Endothelial cell of umbilical vein (primary cell): Measurements from ENCODE around the gene KRCC1. TPM values are rescaled to one million over a fixed set of nuclear protein-coding genes. Genes with fewer than 3 reads are reported as not detected.

Experiments
- BruUV-seq: library from RNA; stranded (reverse); fragments of 400-500 nt; replicated peaks from 2 replicates; lab custom pipeline; 2021; lab: Mats Ljungman, UMichigan
- CTCF ChIA-PET: fragments of 300-600, 350-600 bp; sonication (Branson Sonifier 250); formaldehyde crosslinking; loops from one replicate; lab custom pipeline; 2021; ENCODE audit warnings: antibody characterized with exemption, inconsistent platforms; lab: Charles Lee
- POLR2A ChIA-PET: fragments of 300-600, 350-600 bp; sonication (Branson Sonifier 250); formaldehyde crosslinking; loops from one replicate; lab custom pipeline; 2021; ENCODE audit warnings: antibody characterized with exemption, inconsistent platforms; lab: Charles Lee
- DNase-seq: peaks from one replicate; pipeline ENCODE4 v3.0.0-alpha.2; 2011; ENCODE audit warnings: low read depth, low spot score
- FAIRE-seq: peaks from 2 replicates; lab custom pipeline; 2011; peaks lifted over from hg19 to GRCh38; lab: Jason Lieb, UNC
- H2AFZ ChIP-seq: 2 replicates; pipeline ENCODE4 v1.6.0; 2012; ENCODE audit warnings: low read depth, low read length, control low read depth, inconsistent platforms
- H3K27ac ChIP-seq: 2 replicates; pipeline ENCODE4 v1.5.1; 2011; ENCODE audit warnings: low read depth, mild to moderate bottlenecking, control low read depth, low read length, moderate library complexity; ENCODE audit not compliant: insufficient read depth
- H3K27me3 ChIP-seq, 2 experiments: 2 replicates each; pipeline versions ENCODE4 v1.6.0 to v1.6.1; 2011; ENCODE audit warnings: low read length in 2 of 2, mixed read lengths in 1 of 2; ENCODE audit not compliant: control insufficient read depth in 2 of 2, insufficient read depth in 2 of 2
- H3K36me3 ChIP-seq, 2 experiments: 2 replicates in 1 of 2; 3 replicates in 1 of 2; pipeline ENCODE4 v1.5.1; 2011; ENCODE audit warnings: low read length in 2 of 2, mild to moderate bottlenecking in 1 of 2, moderate library complexity in 1 of 2; ENCODE audit not compliant: control insufficient read depth in 2 of 2, insufficient read depth in 2 of 2; ENCODE audit errors: extremely low read depth in 1 of 2
- H3K4me1 ChIP-seq: 3 replicates; pipeline ENCODE4 v1.5.1; 2011; ENCODE audit warnings: mild to moderate bottlenecking, low read length; ENCODE audit not compliant: control insufficient read depth, insufficient read depth; ENCODE audit errors: extremely low read depth
- H3K4me2 ChIP-seq: 2 replicates; pipeline ENCODE4 v1.6.1; 2011; ENCODE audit warnings: low read length, control low read depth, mixed read lengths; ENCODE audit not compliant: insufficient read depth
- H3K4me3 ChIP-seq, 3 experiments: fragments of 200-600 bp in 1 of 3; sonication (generic), shearing (Covaris generic) in 1 of 3; replicated peaks in 1 of 3; 2 replicates each; pipeline ENCODE4 v1.5.1; 2011 to 2016; ENCODE audit warnings: control low read depth in 3 of 3, low read length in 3 of 3, mild to moderate bottlenecking in 2 of 3, inconsistent platforms in 1 of 3, low read depth in 1 of 3, moderate library complexity in 1 of 3; ENCODE audit not compliant: insufficient read depth in 1 of 3
- H3K79me2 ChIP-seq: 2 replicates; pipeline ENCODE4 v1.6.0; 2012; ENCODE audit warnings: low read length, inconsistent platforms; ENCODE audit not compliant: control insufficient read depth, insufficient read depth
- H3K9ac ChIP-seq: replicated peaks from 2 replicates; pipeline ENCODE3; 2011; ENCODE audit warnings: low read length, control low read depth; ENCODE audit not compliant: insufficient read depth; ENCODE audit errors: extremely low read depth
- H3K9me1 ChIP-seq: replicated peaks from 3 replicates; pipeline ENCODE4 v1.6.0; 2011; ENCODE audit warnings: mild to moderate bottlenecking, low read length; ENCODE audit not compliant: control insufficient read depth, insufficient read depth; ENCODE audit errors: extremely low read depth
- H3K9me3 ChIP-seq: replicated peaks from 2 replicates; pipeline ENCODE4 v1.5.1; 2012; ENCODE audit warnings: low read length, inconsistent platforms; ENCODE audit not compliant: control insufficient read depth, insufficient read depth
- H4K20me1 ChIP-seq: replicated peaks from 2 replicates; pipeline ENCODE3; 2011; ENCODE audit warnings: mild to moderate bottlenecking, low read length; ENCODE audit not compliant: control insufficient read depth, insufficient read depth; ENCODE audit errors: extremely low read depth
- CTCF ChIP-seq, 2 donors: IDR thresholded peaks; 1 replicate in 1 of 2; 2 replicates in 1 of 2; pipeline ENCODE4 v1.5.1; 2011; ENCODE audit warnings: low read length in 2 of 2, mild to moderate bottlenecking in 2 of 2, moderate library complexity in 2 of 2, control low read depth in 1 of 2, inconsistent platforms in 1 of 2, low read depth in 1 of 2; ENCODE audit not compliant: insufficient read depth in 1 of 2; ENCODE audit errors: extremely low read depth in 1 of 2
- EZH2 ChIP-seq: IDR thresholded peaks from 2 replicates; pipeline ENCODE4 v1.6.1; 2012; ENCODE audit warnings: borderline replicate concordance, low read depth, mild to moderate bottlenecking, moderate library complexity, low read length, inconsistent platforms; ENCODE audit not compliant: severe bottlenecking
- FOS ChIP-seq: IDR thresholded peaks from 2 replicates; pipeline ENCODE4 v1.6.1; 2011; ENCODE audit warnings: mild to moderate bottlenecking, low read length, moderate library complexity, borderline replicate concordance; ENCODE audit not compliant: insufficient read depth
- GATA2 ChIP-seq: IDR thresholded peaks from 2 replicates; pipeline ENCODE4 v1.7.0; 2011; ENCODE audit warnings: low read depth, mild to moderate bottlenecking, moderate library complexity, mixed read lengths, low read length; ENCODE audit not compliant: insufficient read length, insufficient read depth
- JUN ChIP-seq: IDR thresholded peaks from 2 replicates; pipeline ENCODE4 v1.6.1; 2011; ENCODE audit warnings: borderline replicate concordance, low read depth; ENCODE audit not compliant: insufficient read length, insufficient read depth
- MAX ChIP-seq: IDR thresholded peaks from 2 replicates; pipeline ENCODE4 v1.6.1; 2011; ENCODE audit not compliant: insufficient read depth, insufficient read length
- MYC ChIP-seq: IDR thresholded peaks from one replicate; pipeline ENCODE4 v1.6.1; 2011; ENCODE audit warnings: mild to moderate bottlenecking, low read depth, low read length
- POLR2A ChIP-seq: IDR thresholded peaks from 2 replicates; pipeline ENCODE4 v1.6.1; 2012; ENCODE audit warnings: low read depth, mild to moderate bottlenecking, control low read depth, low read length
- POLR2AphosphoS5 ChIP-seq: IDR thresholded peaks from 2 replicates; pipeline ENCODE4 v1.6.1; 2012; ENCODE audit warnings: low read depth, mild to moderate bottlenecking, control low read depth, low read length, moderate library complexity; ENCODE audit not compliant: insufficient read depth
- dilution Hi-C: fragments of 300-500 bp; cut with MboI; formaldehyde crosslinking; loops from one replicate; pipeline ENCODE4 v1.15.0; 2019; ENCODE audit warnings: low sequenced_read_pairs; ENCODE audit not compliant: extremely low pct_ligation_motif_present
- intact Hi-C: fragments of 100-400 bp; cut with micrococcal nuclease; formaldehyde crosslinking; loops from one replicate; pipeline ENCODE4 v1.10.0; 2022
- polyA plus RNA-seq, 4 experiments: library from polyadenylated mRNA; depleted of rRNA in 3 of 4; stranded (reverse) in 3 of 4; unstranded in 1 of 4; fragments of >200 nt; gene quantifications; 2 replicates each; pipeline versions ENCODE4 v1.2.1 to v1.2.3, GENCODE V29; 2011 to 2012; ENCODE audit warnings: missing spikeins in 1 of 4
- total RNA-seq: library from RNA; stranded (reverse); gene quantifications from 2 replicates; pipeline ENCODE4 v1.2.3, GENCODE V29; 2021

KRCC1 gene
- total and polyA plus RNA-seq, 2 donors (not counting 3 experiments of a cell fraction or from before 2014, with no cell fraction given) = 7.4 to 15.0 TPM

- ChIA-PET POLR2A (no interaction called here), CTCF (interaction anchor here (1.6 kb wide), 1 partner anchor 25 kb away, joined by 5 read pairs; no protein-coding TSS in a partner anchor)
- Histone ChIP-seq H3K4me2 (no peak overlapping the region), H3K9ac (no peak overlapping the region), H3K4me1 (no peaks in the 10 kb centered on the region), H4K20me1 (no peaks in the 10 kb centered on the region), H3K9me1 (no peaks in the 10 kb centered on the region), H2AFZ (no peak overlapping the region), H3K27ac (no peak overlapping the region), H3K9me3 (no peaks in the 10 kb centered on the region), H3K79me2 (no peaks in the 10 kb centered on the region), H3K27me3 (no peaks in the 10 kb centered on the region), H3K4me3 (no peak overlapping the region), H3K36me3 (no peaks in the 10 kb centered on the region)
- FAIRE-seq (no peak), DNase-seq (no peak)
- dilution Hi-C loops (no loop called here), intact Hi-C loops (no loop called here)
- TF ChIP-seq EZH2 (no peak), GATA2 (no peak), MYC (no peak)
- BruUV-seq = no TSS peak
Measured at GRCh38 chr2:88085099-88085498, 29.5 kb upstream of the KRCC1 start.

- Histone ChIP-seq H4K20me1 (no peaks in the 10 kb centered on the region), H3K79me2 (no peaks in the 10 kb centered on the region), H3K4me3 (no peak overlapping the region), H3K27ac (no peak overlapping the region), H3K4me2 (no peak overlapping the region), H3K27me3 (no peaks in the 10 kb centered on the region), H3K9me3 (no peaks in the 10 kb centered on the region), H2AFZ (no peak overlapping the region), H3K9ac (no peak overlapping the region), H3K36me3 (no peaks in the 10 kb centered on the region), H3K9me1 (no peaks in the 10 kb centered on the region), H3K4me1 (no peaks in the 10 kb centered on the region)
- TF ChIP-seq JUN = no peak
- no peak for TF ChIP-seq MAX
- TF ChIP-seq MYC = no peak
- TF ChIP-seq POLR2AphosphoS5 = no peak
- no peak for TF ChIP-seq CTCF (IDR thresholded peaks at IDR 0.05; ENCODE audit: extremely low read depth in 1 of 2, insufficient read depth in 1 of 2, low read depth in 1 of 2, low read length in 2 of 2)
- no peak for TF ChIP-seq GATA2
- TF ChIP-seq POLR2A = no peak
- no peak for TF ChIP-seq FOS
- no peak for TF ChIP-seq EZH2
- dilution Hi-C loops = no loop called here
- FAIRE-seq = no peak
- ChIA-PET CTCF (interaction anchor here (0.5 to 2.0 kb wide), 2 partner anchors 18 to 22 kb away, joined by 4 to 17 read pairs; no protein-coding TSS in a partner anchor), POLR2A (no interaction called here)
- DNase-seq = no peak
- BruUV-seq = no TSS peak
- intact Hi-C loops = no loop called here
Measured at GRCh38 chr2:88082781-88083180, 27.2 kb upstream of the KRCC1 start.
